Stimulated activated CD8-positive, alpha-beta memory T cell treated with anti-CD3 and anti-CD28 coated beads, Interleukin-12 subunit alpha, Interleukin-12 subunit beta, amount 100 ng/mL, for 24 hours (primary cell): ENCODE measurements around the gene TARBP1.
"Not testable (repeated sequence)": the region's sequence is repeated elsewhere in the genome, so short reads cannot be mapped to it uniquely, and the experiment has no call there.

Experiments used
- DNase-seq: peaks from one replicate; pipeline ENCODE4 v3.0.0-alpha.2; 2020; ENCODE audit errors: extremely low read depth

The TARBP1 gene, protein sequence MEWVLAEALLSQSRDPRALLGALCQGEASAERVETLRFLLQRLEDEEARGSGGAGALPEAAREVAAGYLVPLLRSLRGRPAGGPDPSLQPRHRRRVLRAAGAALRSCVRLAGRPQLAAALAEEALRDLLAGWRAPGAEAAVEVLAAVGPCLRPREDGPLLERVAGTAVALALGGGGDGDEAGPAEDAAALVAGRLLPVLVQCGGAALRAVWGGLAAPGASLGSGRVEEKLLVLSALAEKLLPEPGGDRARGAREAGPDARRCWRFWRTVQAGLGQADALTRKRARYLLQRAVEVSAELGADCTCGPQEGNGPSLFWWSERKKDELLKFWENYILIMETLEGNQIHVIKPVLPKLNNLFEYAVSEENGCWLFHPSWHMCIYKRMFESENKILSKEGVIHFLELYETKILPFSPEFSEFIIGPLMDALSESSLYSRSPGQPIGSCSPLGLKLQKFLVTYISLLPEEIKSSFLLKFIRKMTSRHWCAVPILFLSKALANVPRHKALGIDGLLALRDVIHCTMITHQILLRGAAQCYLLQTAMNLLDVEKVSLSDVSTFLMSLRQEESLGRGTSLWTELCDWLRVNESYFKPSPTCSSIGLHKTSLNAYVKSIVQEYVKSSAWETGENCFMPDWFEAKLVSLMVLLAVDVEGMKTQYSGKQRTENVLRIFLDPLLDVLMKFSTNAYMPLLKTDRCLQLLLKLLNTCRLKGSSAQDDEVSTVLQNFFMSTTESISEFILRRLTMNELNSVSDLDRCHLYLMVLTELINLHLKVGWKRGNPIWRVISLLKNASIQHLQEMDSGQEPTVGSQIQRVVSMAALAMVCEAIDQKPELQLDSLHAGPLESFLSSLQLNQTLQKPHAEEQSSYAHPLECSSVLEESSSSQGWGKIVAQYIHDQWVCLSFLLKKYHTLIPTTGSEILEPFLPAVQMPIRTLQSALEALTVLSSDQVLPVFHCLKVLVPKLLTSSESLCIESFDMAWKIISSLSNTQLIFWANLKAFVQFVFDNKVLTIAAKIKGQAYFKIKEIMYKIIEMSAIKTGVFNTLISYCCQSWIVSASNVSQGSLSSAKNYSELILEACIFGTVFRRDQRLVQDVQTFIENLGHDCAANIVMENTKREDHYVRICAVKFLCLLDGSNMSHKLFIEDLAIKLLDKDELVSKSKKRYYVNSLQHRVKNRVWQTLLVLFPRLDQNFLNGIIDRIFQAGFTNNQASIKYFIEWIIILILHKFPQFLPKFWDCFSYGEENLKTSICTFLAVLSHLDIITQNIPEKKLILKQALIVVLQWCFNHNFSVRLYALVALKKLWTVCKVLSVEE (N-terminal part only)

GRCh38 chr1:234478481-234479309, at the start of gene TARBP1:
TARBP1 (minus strand) TSS chr1:234479179; CDS start chr1:234479103, 76 bp downstream.
- DNase-seq, result peak; percentile 52

GRCh38 chr1:234528074-234528865, 49.3 kb upstream of the TARBP1 start:
- DNase-seq, result no peak

- DNase-seq, result no peak
Measured at GRCh38 chr1:234527346-234527745, 48.4 kb upstream of the TARBP1 start.

DNA sequence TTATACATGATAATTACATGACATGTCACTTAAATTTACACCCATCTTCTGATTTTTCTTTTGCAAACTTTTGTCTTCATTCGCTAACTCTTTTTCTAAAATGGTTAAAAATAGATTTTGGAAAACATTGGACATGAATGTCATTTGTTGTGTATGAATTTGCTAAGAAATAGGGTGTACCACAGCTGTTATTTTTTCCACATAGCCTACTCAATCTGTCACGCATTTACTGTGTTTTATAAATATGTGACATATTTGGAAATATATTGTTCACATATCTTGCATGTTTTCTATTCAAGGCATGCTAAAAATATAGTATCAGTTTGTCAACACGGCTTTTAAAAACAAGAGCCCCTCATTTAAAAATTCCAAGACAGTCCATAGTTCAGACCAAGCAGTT, 47.9 kb upstream of the TARBP1 start:
- no peak for DNase-seq

DNA sequence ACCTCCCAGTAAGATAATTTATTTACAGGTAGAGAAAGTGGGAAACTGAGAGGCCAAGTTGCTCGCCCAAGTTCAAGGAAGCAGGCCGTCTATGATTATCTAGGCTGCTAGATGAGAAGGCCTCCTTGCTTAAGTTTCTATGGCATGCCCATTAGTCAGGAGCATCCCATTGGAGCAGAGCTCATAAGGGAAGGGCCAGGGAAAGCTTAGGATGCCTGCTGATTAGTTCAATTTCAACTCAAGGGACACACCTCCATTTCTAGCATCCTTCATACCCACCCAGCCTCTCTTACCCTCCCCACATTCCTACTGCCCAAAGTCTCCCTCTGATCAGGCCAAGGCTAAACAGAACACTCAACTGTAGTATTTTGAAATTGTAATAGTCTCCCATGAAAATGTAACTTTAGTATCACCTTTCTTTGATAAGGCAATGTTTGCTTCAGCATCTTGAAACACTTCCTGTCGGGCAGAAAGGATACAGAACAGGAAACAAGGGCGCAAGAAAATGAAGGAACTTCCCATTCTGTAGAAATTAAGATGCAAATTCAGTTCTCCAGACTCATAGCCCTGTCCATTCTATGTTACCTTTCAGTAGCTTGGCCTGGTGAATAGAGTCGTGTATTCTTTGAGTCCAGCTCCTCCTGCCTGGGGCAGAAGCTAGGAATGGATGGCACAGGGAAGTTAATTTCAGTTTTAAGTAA, 46.3 kb upstream of the TARBP1 start:
- no peak for DNase-seq

DNA sequence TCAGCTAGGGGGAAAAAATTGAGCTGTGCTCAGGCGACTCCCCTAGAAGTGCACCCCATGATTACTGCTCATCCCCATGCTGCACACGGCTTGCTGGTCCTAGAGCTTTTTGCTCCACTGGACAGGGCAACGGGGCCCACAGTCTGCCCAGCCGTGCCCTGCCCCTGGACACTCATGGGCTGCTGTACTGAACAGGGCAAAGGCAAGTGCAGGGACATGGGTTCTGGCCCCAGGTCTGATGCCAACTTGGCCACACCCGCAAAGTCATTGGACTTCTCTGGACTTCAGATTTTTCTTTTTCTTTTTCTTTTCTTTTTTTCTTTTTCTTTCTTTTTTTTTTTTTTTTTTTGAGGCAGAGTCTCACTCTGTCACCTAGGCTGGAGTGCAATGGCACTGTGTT, 42.9 kb upstream of the TARBP1 start:
- no peak for DNase-seq

DNA sequence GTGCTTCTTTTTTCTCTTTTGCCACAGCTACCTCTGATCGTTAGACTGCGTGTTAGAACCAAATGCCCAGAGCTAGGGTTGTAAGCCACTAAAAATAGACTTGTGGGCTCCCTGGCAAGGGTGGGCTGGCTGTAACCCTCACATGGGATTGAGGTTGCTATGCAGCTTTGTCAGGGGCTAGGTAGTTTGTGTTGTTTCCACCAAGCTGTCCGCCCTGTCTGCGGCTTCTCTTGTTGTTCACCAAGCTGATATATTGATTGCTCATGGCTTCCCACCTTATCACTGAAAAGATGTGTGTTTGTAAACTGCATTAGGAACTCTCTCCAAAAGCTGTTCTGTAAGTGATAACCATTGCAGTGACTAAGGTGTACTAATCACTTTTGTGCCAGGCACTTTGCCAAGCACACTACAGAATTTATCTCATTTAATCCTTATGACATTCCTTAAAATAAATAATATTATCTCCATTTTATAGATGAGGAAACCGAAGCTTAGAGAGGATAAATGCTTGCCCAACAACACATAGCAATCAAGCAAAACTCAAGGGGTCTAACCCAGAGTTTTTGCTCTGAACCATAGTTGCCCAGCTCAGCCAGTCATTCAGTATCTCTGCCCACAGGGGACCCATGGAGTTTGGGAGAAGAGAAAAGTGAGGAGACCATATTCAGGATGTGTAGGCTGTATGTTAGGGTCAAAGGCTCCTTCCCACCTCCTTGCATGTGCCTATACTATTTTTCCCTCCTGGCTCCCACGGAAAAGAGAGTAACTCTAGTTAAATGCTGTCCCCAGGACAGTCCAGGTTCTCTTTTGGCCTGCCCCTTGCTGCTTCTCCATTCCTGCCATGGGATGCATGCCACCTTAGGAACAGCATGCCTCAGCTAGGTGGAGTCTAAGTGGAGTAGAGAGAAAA, 42.2 kb upstream of the TARBP1 start:
- no peak for DNase-seq

DNA sequence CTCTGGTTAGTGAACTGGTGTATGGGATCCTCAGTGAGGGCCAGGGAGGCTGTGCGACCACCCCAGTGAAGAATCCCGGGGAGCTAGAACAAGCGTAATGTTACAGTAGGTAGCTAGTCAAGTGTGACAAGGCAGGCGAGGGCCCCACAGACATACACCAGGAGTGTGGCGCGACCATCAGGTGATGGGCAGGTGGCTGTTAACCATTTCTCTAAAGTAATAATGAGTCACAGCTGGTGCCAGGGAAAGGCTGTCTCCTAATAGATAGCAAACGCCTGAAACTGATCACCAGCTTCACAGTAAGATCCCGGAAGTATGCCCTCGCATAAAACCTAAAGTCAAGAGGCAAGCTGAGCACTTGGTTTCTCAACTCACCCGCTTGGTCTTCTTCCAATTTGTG, 40.5 kb upstream of the TARBP1 start:
- DNase-seq, result no peak

- DNase-seq, result no peak
Measured at GRCh38 chr1:234518876-234519275, 39.9 kb upstream of the TARBP1 start.

- not testable (repeated sequence) for DNase-seq
Measured at GRCh38 chr1:234518086-234518485, 39.1 kb upstream of the TARBP1 start.

DNA sequence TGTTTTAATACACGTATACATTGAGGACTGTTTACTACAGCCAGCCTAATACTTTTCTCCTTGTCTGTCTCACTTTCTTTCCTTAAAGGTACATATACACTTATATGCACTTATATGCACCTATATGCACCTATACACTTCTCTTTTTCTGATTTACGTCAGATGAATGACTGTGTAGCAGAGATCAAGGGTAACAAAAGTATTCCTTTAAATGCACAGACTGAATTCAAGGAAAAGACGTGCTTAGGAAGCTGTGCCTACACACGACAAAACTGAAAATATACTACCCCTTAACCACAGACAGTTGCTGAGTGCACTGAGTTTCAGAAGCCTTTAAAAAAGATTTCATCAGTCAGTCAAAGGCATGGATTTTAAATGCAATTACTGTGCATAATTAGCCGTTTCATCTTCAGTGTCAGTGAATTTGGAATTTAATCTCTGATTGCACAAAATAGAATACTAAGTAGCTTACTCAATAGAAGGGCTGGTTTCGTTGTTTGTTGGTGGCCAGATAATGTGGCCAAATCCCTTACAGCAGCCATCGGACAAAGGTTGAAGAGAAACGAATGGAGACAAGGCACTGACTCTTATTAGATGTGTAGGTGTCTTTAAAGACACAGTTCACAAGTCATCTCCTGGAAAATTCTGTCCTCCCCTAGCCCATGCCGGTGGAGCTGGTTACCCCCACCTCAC, 38.3 kb upstream of the TARBP1 start:
- DNase-seq, result no peak

GRCh38 chr1:234515821-234516241, 36.9 kb upstream of the TARBP1 start:
- no peak for DNase-seq

GRCh38 chr1:234515411-234515810, 36.4 kb upstream of the TARBP1 start:
- DNase-seq, result no peak

- no peak for DNase-seq
Measured at GRCh38 chr1:234512451-234512861, 33.5 kb upstream of the TARBP1 start.

DNA sequence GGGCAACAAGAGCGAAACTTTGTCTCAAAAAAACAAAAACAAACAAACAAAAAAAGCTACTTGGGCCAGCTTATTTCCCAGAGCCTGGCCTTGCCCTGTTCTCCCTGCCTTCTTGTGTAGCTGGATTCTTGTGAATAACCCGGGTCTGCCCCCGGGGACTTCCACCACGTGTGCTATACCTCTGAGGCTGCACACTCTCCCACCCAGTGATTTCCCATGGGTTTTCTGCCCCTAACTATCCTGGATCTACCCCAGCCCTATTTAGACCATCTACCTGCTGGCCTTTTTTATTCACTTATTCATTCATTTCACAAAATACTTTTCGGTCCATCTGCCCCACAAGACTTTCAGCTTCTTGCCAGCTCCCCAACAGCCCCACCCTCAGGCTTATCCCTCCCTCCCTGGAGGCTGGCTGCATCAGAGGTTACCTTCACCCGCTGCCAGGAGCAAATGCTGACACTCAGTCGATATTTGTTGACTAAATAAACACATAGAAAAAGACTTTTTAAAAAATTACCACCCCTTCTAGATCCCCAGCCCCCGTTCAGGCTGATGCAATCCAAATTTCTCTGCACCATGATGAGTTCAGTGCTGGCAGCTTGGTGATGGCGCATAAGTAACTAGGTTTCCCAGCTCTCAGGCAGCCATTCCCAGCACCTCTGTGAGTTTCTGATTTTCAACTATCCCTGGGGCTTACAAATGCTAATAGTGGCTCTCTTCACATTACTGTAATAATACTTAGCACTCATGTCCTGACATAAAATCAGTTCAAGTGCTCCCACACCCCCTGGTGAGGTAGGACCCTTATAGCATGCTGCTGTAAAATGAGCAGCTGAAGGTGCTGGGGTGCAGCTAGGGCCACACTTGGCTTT, 30.7 kb upstream of the TARBP1 start:
- no peak for DNase-seq

- no peak for DNase-seq
Measured at GRCh38 chr1:234507626-234508387, 28.8 kb upstream of the TARBP1 start.
